ENCODE data around the gene RC3H2.

DNA sequence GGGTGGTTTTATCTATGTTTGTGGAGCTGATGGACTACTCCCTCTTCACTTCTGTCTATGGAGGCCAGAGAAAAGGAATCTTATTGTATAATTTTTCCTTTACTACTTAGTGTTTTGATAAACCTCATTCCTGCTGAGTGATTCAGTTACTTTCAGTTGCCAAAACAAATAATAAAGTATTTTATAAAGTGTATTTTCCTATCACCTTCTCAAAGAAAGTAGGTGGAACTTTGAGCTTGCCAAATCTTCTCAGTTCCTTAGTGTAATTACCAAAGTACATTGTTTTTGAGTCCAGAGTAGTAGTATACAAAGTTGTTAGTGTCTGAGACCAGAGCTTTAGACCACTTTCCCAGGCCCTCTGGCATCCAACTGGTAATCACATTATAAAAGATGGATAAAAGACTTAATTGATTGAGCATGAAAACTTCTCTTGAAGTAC lies 49.1 kb upstream of the RC3H2 start:
- TF ChIP-seq CTCF (IDR thresholded peaks at IDR 0.05) (no peak), USF1 (CRISPR knock-in tag; IDR thresholded peaks at IDR 0.05) (no peak), ESRRA (CRISPR knock-in tag; IDR thresholded peaks at IDR 0.05; ENCODE audit: borderline replicate concordance) (no peak), ZBTB43 (CRISPR knock-in tag; IDR thresholded peaks at IDR 0.05) (no peak), ZNF512 (CRISPR knock-in tag; IDR thresholded peaks at IDR 0.05; ENCODE audit: borderline replicate concordance) (no peak), ZNF232 (CRISPR knock-in tag; IDR thresholded peaks at IDR 0.05) (no peak), SP1 (CRISPR knock-in tag; conservative IDR thresholded peaks at IDR 0.05) (no peak), SMAD3 (CRISPR knock-in tag; IDR thresholded peaks at IDR 0.05; ENCODE audit: borderline replicate concordance) (no peak), NFYB (CRISPR knock-in tag; conservative IDR thresholded peaks at IDR 0.05; ENCODE audit: low read depth) (no peak), TEAD4 (CRISPR knock-in tag; IDR thresholded peaks at IDR 0.05) (no peak)

Measured in WTC11 (cell line).